Stimulated activated CD4-positive, alpha-beta T cell treated with anti-CD3 and anti-CD28 coated beads, TNF-alpha, amount 100 ng/mL, for 1 hour (primary cell): ENCODE data around the gene TMEM185B.
"Not testable (repeated sequence)": the region's sequence is repeated elsewhere in the genome, so short reads cannot be mapped to it uniquely, and the experiment has no call there.

Experiments
- DNase-seq, 3 donors: peaks; one replicate each; pipeline ENCODE4 v3.0.0-alpha.2; 2020; ENCODE audit warnings: low read depth in 3 of 3, low spot score in 1 of 3

Gene TMEM185B

GRCh38 chr2:120208381-120209353 is 14.5 kb downstream of the TMEM185B start:
- no peak for DNase-seq

GRCh38 chr2:120206022-120206581 is 17.1 kb downstream of the TMEM185B start:
- no peak for DNase-seq

- no peak for DNase-seq
Measured at GRCh38 chr2:120204945-120205670, 18.1 kb downstream of the TMEM185B start.

GRCh38 chr2:120204417-120204816 is 18.8 kb downstream of the TMEM185B start:
- DNase-seq = no peak

- no peak for DNase-seq
Measured at GRCh38 chr2:120204022-120204405, 19.2 kb downstream of the TMEM185B start.

DNA sequence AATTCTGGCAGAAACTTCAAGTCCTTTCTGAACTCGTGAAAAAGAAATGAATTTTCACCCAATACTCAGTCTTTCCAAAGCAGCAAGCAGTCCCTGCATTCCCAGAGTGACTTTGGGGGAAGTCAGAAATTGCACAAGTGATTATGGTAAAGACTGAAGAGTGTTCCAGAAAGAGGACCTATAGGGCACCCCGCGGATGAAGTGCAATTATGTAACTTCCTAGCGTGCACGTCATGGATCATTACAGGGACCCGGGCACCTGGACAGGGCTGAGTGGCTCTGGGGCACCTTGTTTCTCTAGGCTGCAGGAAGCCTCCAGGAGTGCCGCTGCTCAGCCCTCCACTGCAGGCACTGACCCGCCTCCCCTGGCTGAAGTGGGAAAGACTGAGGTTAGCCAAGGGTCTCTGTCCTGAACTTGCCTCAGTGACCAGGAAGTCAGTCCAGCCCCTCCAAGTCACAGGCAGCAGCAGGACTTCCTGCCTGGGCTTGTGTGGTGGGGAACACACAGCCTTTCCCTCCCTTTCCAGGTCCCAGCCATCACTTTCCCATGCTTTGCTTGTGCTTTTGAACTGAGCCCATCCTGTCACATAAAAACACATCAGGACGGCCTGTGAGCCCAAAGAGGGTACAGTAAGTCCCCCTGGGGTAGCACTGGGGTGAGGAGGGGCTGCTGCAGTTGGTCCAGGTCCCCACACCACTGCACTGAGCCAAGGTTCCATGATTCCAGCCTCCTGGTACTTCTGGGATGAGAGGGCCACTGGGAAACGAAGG is 19.8 kb downstream of the TMEM185B start:
- no peak for DNase-seq

GRCh38 chr2:120199817-120200459 is 23.3 kb downstream of the TMEM185B start:
- not testable (repeated sequence) for DNase-seq

DNA sequence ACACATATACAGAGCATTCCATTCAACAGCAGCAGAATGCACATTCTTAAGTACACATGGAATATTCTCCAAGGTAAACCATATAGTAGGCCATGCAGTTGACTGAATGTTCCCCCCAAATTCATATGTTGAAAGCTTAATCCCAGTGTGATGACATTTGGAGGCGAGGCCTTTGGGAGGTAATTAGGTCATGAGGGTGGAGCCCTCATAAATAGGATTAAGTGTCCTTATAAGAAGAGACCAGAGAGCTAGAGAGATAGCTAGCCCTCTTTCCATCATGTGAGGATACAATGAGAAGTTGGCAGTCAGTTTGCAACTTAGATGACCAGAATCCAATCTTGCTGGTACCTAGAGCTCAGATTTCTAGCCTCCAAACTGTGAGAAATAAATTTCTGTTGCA is 27.6 kb downstream of the TMEM185B start:
- no peak for DNase-seq

DNA sequence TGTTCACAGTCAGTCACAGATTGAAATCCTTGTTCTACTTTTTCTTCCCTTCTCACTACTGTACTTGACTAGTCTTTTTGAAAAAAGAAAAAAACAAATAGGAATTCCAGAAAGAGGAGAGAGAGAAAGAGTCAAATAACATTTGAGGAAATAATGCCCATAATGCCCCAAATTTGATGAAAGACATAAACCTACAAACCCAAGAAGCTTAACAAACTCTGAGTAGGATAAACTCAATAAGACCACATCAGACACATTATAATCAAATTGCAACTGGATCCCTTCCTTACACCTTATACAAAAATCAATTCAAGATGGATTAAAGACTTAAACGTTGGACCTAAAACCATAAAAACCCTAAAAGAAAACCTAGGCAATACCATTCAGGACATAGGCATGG is 30.9 kb downstream of the TMEM185B start:
- no peak for DNase-seq

GRCh38 chr2:120189189-120189588 is 34.0 kb downstream of the TMEM185B start:
- no peak for DNase-seq

DNA sequence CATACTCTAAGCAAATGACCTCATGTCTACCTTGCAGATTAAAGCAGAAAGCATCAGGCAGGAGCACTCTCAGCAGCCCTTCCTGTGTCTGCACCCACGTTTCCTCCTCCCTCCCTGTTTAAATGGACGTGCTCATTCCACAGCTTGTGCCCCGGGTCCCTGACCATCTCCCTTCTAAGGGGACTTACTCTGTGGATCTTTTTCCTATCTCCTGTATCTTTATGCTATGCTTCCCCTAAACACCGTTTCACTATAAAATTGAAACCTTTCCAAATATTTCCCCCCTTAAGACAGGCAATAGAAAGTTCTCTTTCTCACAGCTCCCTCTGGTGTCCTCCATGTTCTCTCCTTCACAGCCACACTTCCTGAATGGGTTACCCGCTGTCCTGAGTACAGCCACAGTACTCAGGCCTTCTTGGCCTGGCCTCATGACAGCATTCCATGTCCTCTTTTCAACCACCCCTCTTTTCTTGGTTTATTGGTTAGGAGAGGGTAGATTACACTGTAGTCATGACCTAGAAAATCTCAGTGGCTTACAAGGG is 41.1 kb downstream of the TMEM185B start:
- DNase-seq = no peak

- no peak for DNase-seq
Measured at GRCh38 chr2:120180066-120180465, 43.1 kb downstream of the TMEM185B start.

- no peak for DNase-seq
Measured at GRCh38 chr2:120179396-120179795, 43.8 kb downstream of the TMEM185B start.

- DNase-seq = no peak
Measured at GRCh38 chr2:120177973-120178372, 45.2 kb downstream of the TMEM185B start.

DNA sequence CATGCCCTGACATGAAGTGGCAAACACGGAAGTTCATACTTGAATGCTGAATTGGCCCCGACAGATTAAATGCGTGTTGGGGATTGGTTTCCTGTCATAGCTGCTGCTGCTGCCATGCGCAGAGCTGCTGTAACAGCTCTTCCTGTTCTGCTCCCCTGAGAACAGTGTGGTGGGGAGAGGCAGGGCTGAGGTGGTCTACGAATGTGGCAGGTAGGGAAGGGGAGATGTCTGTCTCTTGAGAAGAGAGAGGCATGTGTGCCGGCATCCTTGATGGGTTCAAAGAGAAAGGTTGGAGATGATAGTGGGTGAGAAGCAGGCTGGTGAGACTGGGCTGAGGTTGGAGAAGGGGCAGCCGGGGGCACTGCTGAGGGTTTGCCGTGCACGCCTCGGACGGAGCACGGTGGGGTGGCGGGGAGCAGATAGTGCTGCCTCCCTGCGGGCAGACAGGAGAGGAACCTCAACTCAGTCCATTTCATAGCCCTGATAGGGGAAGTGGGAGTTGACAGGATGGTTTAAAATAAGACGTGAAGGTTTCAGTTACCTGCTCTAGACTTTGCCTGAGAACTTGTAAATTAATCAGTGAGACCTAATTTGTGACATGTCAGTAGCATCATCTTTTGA is 46.1 kb downstream of the TMEM185B start:
- peak; percentile 49 to 65 (median 61) for DNase-seq

GRCh38 chr2:120176526-120176925 is 46.7 kb downstream of the TMEM185B start:
- no peak for DNase-seq

- no peak for DNase-seq
Measured at GRCh38 chr2:120174963-120175581, 48.1 kb downstream of the TMEM185B start.
